HT1080 (cell line): ENCODE results near the gene EIF6. TPM values are rescaled to one million over a fixed set of nuclear protein-coding genes. Genes with fewer than 3 reads are reported as not detected.

Source experiments
- DNase-seq: peaks from one replicate; pipeline ENCODE4 v3.0.0-alpha.2; 2015; ENCODE audit warnings: low read depth
- total RNA-seq: library from RNA; depleted of rRNA; stranded (reverse); fragments of >200 nt; shearing (Covaris generic); gene quantifications from 2 replicates; pipeline ENCODE4 v1.2.3, GENCODE V29; 2014

Gene EIF6
- total RNA-seq, 1 experiment from 2014 or later = 516 TPM

- DNase-seq = no peak
Measured at GRCh38 chr20:35314816-35315631, 30.5 kb upstream of the EIF6 start.

- DNase-seq = peak; percentile 99
Measured at GRCh38 chr20:35312318-35312717, 27.7 kb upstream of the EIF6 start.

GRCh38 chr20:35311822-35312221 is 27.2 kb upstream of the EIF6 start:
- DNase-seq = no peak

GRCh38 chr20:35311409-35311808 is 26.8 kb upstream of the EIF6 start:
- DNase-seq = peak; percentile 93

- peak; percentile 99 for DNase-seq
Measured at GRCh38 chr20:35307666-35308653, 23.4 kb upstream of the EIF6 start.

- peak; percentile 89 for DNase-seq
Measured at GRCh38 chr20:35306931-35307517, 22.5 kb upstream of the EIF6 start.

- DNase-seq = peak; percentile 100
Measured at GRCh38 chr20:35305682-35306556, 21.3 kb upstream of the EIF6 start.

GRCh38 chr20:35304956-35305355 is 20.4 kb upstream of the EIF6 start:
- DNase-seq = no peak

- peak; percentile 95 for DNase-seq
Measured at GRCh38 chr20:35303735-35304491, 19.3 kb upstream of the EIF6 start.

GRCh38 chr20:35303382-35303734 is 18.8 kb upstream of the EIF6 start:
- no peak for DNase-seq

GRCh38 chr20:35302421-35303335 is 18.1 kb upstream of the EIF6 start:
- peak; percentile 89 for DNase-seq

- DNase-seq = no peak
Measured at GRCh38 chr20:35301426-35301825, 16.9 kb upstream of the EIF6 start.

GRCh38 chr20:35300469-35301262 is 16.1 kb upstream of the EIF6 start:
- no peak for DNase-seq

GRCh38 chr20:35299780-35300179 is 15.2 kb upstream of the EIF6 start:
- DNase-seq = no peak

GRCh38 chr20:35298264-35298663 is 13.7 kb upstream of the EIF6 start:
- DNase-seq = no peak

- DNase-seq = no peak
Measured at GRCh38 chr20:35297740-35298139, 13.2 kb upstream of the EIF6 start.

- DNase-seq = peak; percentile 57
Measured at GRCh38 chr20:35297155-35297554, 12.6 kb upstream of the EIF6 start.

- DNase-seq = no peak
Measured at GRCh38 chr20:35296101-35296554, 11.6 kb upstream of the EIF6 start.
